GM06990 (cell line): ENCODE results near the gene LMAN1.
A peak's percentile ranks its signal among the peaks of the same experiment; 100 is the strongest.

Experiments used
- DNase-seq: peaks from one replicate; pipeline ENCODE4 v3.0.0-alpha.2; 2011; ENCODE audit not compliant: insufficient read length; ENCODE audit errors: extremely low read depth
- H3K27me3 ChIP-seq: replicated peaks from 2 replicates; pipeline ENCODE4 v1.6.0; 2011; ENCODE audit warnings: low read length; ENCODE audit not compliant: control insufficient read depth, insufficient read depth
- H3K36me3 ChIP-seq: 2 replicates; pipeline ENCODE4 v1.5.1; 2011; ENCODE audit warnings: low read length; ENCODE audit not compliant: control insufficient read depth, insufficient read depth
- H3K4me3 ChIP-seq: replicated peaks from 2 replicates; pipeline ENCODE4 v1.5.1; 2011; ENCODE audit warnings: low read depth, mild to moderate bottlenecking, control low read depth, low read length
- TF ChIP-seq, protein P1 (sequence below): IDR thresholded peaks from 2 replicates; pipeline ENCODE4 v1.5.1; 2011; ENCODE audit warnings: low read length, control low read depth, mild to moderate bottlenecking, inconsistent platforms; ENCODE audit not compliant: insufficient read depth, poor library complexity, severe bottlenecking

Gene LMAN1

DNA sequence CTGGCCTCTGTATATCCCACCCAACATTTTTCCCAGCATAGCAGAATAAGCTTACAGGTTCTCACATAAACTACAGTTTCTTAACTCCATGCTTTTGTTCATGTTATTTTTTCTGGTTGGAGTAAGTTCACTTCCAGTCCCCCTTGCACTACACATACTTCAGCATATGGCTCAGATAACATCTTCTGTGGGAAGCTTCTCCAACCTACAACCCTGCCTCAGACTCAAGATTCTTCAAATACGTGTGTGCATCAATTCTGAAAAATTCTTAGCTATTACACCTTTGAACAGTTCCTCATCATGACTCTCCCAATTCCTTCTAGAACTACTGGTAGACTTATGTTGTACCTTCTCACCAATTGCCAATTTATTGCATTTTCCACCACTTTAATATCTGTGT is 33.1 kb downstream of the LMAN1 start:
- H3K36me3 ChIP-seq, result 0 out of 2 replicates have a peak, but pooled peaks cover 2% of the 10 kb centered on the region
- TF ChIP-seq, protein P1, sequence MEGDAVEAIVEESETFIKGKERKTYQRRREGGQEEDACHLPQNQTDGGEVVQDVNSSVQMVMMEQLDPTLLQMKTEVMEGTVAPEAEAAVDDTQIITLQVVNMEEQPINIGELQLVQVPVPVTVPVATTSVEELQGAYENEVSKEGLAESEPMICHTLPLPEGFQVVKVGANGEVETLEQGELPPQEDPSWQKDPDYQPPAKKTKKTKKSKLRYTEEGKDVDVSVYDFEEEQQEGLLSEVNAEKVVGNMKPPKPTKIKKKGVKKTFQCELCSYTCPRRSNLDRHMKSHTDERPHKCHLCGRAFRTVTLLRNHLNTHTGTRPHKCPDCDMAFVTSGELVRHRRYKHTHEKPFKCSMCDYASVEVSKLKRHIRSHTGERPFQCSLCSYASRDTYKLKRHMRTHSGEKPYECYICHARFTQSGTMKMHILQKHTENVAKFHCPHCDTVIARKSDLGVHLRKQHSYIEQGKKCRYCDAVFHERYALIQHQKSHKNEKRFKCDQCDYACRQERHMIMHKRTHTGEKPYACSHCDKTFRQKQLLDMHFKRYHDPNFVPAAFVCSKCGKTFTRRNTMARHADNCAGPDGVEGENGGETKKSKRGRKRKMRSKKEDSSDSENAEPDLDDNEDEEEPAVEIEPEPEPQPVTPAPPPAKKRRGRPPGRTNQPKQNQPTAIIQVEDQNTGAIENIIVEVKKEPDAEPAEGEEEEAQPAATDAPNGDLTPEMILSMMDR, result no peak
- H3K4me3 ChIP-seq, result no peak overlapping the region
- DNase-seq, result no peak
- no peaks in the 10 kb centered on the region; the same call in 1 of the 2 replicates for H3K27me3 ChIP-seq

DNA sequence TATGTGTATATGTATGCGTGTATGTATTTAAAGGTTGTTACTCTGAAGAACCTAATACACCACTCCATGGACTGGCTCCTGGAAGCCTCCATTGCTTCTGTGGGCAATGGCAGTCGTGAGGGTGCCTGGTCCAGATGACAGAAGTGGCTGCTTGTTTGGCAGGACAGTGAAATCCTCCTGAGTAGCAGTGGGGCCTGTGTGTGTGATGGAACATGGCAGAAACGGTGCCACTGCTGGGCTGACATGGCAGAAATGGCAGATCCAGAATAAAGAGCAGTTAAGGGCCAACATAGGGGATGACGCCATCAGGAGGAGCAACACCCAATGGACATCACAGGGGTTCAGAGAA is 34.5 kb downstream of the LMAN1 start:
- DNase-seq, result peak; percentile 11
- Histone ChIP-seq H3K4me3 (no peak overlapping the region), H3K36me3 (0 out of 2 replicates have a peak, but pooled peaks cover 2% of the 10 kb centered on the region), H3K27me3 (no peaks in the 10 kb centered on the region; the same call in 1 of the 2 replicates)
- TF ChIP-seq, protein P1, result no peak

DNA sequence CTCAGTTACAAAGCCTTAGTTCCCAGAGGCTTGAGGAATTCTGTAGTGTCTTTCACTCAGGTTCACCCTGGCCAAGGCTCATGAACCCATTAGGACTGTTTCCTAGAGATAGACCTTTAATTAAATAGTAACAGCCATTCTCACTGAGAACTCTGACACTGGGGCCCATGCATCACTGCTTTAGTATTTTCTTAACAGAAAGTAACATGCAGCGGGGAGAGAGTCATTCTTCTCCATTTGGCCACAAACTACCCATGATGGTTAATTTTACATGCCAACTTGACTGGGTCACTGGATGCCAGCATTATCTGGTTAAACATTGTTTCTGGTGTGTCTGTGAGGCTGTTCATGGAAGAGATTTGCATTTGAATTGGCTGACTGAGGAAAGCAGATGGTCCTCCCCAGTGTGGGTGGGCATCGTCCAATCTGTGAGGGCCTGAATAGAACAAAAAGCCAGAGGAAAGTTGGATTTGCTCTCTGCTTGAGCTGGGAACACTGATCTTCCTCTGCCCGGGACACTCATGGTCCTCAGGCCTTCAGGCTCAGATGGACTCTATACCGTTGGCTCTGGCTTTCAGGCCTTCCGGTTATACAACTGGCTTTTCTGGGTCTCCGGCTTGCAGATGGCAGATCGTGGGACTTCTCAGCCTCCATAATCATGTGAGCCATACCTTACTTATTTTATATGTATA is 35.0 kb downstream of the LMAN1 start:
- TF ChIP-seq, protein P1, result no peak
- DNase-seq, result no peak
- 0 out of 2 replicates have a peak, but pooled peaks cover 2% of the 10 kb centered on the region for H3K36me3 ChIP-seq
- H3K4me3 ChIP-seq, result no peak overlapping the region
- no peaks in the 10 kb centered on the region; the same call in 1 of the 2 replicates for H3K27me3 ChIP-seq

DNA sequence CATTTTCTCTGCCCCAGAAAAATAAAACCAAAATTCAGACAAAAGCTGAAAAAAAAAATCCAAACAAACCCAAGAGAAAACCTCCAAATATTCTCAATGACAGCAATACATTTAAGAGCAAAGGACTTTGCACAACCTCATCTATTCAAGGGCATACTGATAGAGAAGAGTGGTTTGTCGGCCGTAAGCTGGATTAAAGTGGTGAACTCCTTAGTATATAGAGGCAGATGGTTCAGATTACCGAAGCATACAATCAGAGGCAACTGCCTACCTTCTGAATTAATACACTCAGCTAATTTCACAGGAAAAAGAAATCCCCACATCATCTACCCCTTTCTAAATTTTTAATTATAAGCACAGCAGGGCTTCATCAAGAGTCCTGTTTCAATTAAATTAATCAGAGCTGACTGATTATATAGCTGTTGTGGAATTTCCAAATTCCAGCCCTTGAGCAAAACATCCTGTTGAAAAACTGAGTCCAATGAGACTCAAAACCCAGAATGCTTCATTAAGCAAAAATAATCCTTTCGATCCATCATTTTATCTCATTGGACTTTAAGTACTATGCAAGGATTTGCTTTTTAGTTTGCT is 40.5 kb downstream of the LMAN1 start, which contains the start of gene CPLX4:
Gene CPLX4 (minus strand): TSS at position 190 of the 591 bp plus-strand sequence. CDS start 187 bp downstream, at position 3.
- H3K27me3 ChIP-seq, result no peaks in the 10 kb centered on the region; the same call in 1 of the 2 replicates
- H3K36me3 ChIP-seq, result no peaks in the 10 kb centered on the region
- no peak for DNase-seq

DNA sequence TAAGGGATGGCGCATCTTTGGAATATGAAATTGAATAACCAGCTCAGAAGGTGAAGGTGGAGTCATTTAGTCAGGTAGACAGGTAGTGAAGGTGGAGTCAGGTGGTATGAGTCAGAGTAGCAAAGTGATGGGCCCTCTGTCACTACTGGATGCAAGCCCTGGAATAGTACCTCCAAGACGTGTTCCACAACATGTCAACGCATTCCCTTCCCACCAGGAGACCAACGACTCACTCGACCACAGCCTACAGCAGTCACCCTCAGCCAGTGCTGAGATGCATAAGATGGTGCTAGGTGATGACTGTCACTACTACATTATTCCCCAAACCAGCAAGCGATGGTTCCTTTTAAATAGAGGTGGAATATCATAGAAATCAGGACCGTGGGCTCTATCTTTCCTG is 47.4 kb downstream of the LMAN1 start:
- DNase-seq, result no peak
- TF ChIP-seq, protein P1, result no peak
- peaks cover 3% of the 10 kb centered on the region; the same call in 1 of the 2 replicates for H3K27me3 ChIP-seq
- H3K36me3 ChIP-seq, result no peaks in the 10 kb centered on the region
- no peak overlapping the region for H3K4me3 ChIP-seq

More for the DNA sequence above, 40.5 kb downstream of the LMAN1 start, which contains the start of gene CPLX4:
- no peak within 1 kb of the TSS for H3K4me3 ChIP-seq
- TF ChIP-seq, protein P1, result no peak

DNA sequence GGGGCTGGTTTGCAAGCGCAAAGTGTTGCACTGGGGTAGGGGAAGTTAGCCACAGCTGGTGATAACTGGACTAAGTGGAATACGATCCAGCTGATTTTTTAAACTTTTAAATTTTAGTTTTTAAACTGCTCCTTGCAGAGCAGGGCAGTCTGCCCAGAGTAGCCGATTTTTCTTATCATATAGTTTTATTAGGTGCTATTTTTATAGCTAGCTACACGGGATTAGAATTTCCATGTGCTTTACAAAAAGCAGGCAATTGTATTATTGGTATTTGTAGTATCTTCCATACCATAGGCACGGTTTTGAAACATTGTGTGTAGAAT is 50.2 kb downstream of the LMAN1 start:
- DNase-seq, result no peak
- H3K4me3 ChIP-seq, result peak overlapping the region; percentile 27; the same call in 1 of the 2 replicates
- H3K27me3 ChIP-seq, result peaks cover 3% of the 10 kb centered on the region; the same call in 1 of the 2 replicates
- TF ChIP-seq, protein P1, result no peak
- no peaks in the 10 kb centered on the region for H3K36me3 ChIP-seq
